ENCODE data around the gene ATP10A.

GRCh38 chr15:25832158-25832557, 31.0 kb downstream of the ATP10A start:
- TF ChIP-seq POLR2A (conservative IDR thresholded peaks at IDR 0.05) (no peak), NFYB (IDR thresholded peaks at IDR 0.05; ENCODE audit: extremely low read depth, insufficient read length) (no peak), CTCF (IDR thresholded peaks at IDR 0.05 in 2 of 3, conservative IDR thresholded peaks at IDR 0.05 in 1 of 3; ENCODE audit: insufficient read depth in 2 of 3, low read depth in 1 of 3, low read length in 3 of 3) (no peak), HDAC2 (IDR thresholded peaks at IDR 0.05) (no peak), HSF4 (CRISPR knock-in tag; IDR thresholded peaks at IDR 0.05; ENCODE audit: borderline replicate concordance) (no peak)
